Measurements from ENCODE around the gene RAB11FIP5.

GRCh38 chr2:73032702-73033097 lies 80.0 kb downstream of the RAB11FIP5 start:
- no peak for TF ChIP-seq MAX (IDR thresholded peaks at IDR 0.05)
- TF ChIP-seq, protein P1, sequence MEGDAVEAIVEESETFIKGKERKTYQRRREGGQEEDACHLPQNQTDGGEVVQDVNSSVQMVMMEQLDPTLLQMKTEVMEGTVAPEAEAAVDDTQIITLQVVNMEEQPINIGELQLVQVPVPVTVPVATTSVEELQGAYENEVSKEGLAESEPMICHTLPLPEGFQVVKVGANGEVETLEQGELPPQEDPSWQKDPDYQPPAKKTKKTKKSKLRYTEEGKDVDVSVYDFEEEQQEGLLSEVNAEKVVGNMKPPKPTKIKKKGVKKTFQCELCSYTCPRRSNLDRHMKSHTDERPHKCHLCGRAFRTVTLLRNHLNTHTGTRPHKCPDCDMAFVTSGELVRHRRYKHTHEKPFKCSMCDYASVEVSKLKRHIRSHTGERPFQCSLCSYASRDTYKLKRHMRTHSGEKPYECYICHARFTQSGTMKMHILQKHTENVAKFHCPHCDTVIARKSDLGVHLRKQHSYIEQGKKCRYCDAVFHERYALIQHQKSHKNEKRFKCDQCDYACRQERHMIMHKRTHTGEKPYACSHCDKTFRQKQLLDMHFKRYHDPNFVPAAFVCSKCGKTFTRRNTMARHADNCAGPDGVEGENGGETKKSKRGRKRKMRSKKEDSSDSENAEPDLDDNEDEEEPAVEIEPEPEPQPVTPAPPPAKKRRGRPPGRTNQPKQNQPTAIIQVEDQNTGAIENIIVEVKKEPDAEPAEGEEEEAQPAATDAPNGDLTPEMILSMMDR (IDR thresholded peaks at IDR 0.05 in 2 of 3, conservative IDR thresholded peaks at IDR 0.05 in 1 of 3; ENCODE audit: borderline replicate concordance in 1 of 3, insufficient read depth in 1 of 3, low read depth in 2 of 3, low read length in 2 of 3): no peak
- no peak for TF ChIP-seq RAD21 (IDR thresholded peaks at IDR 0.05; ENCODE audit: low read depth)
- no peak for TF ChIP-seq CBX3 (IDR thresholded peaks at IDR 0.05; ENCODE audit: low read depth)
- TF ChIP-seq EZH2 (IDR thresholded peaks at IDR 0.05): no peak
- no peak for TF ChIP-seq ZNF274 (IDR thresholded peaks at IDR 0.05; ENCODE audit: low read depth, low read length)
- TF ChIP-seq, protein P2, sequence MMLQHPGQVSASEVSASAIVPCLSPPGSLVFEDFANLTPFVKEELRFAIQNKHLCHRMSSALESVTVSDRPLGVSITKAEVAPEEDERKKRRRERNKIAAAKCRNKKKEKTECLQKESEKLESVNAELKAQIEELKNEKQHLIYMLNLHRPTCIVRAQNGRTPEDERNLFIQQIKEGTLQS (IDR thresholded peaks at IDR 0.05): no peak
- no peak for TF ChIP-seq ZFX (IDR thresholded peaks at IDR 0.05)

Measured in HCT116 (cell line).